ENCODE measurements around the gene KRT10. TPM values are rescaled to one million over a fixed set of nuclear protein-coding genes. Genes with fewer than 3 reads are reported as not detected.

Gene KRT10
- polyA plus RNA-seq, 1 donor (not counting 4 experiments of a cell fraction or from before 2014, with no cell fraction given) = 67.9 TPM

DNA sequence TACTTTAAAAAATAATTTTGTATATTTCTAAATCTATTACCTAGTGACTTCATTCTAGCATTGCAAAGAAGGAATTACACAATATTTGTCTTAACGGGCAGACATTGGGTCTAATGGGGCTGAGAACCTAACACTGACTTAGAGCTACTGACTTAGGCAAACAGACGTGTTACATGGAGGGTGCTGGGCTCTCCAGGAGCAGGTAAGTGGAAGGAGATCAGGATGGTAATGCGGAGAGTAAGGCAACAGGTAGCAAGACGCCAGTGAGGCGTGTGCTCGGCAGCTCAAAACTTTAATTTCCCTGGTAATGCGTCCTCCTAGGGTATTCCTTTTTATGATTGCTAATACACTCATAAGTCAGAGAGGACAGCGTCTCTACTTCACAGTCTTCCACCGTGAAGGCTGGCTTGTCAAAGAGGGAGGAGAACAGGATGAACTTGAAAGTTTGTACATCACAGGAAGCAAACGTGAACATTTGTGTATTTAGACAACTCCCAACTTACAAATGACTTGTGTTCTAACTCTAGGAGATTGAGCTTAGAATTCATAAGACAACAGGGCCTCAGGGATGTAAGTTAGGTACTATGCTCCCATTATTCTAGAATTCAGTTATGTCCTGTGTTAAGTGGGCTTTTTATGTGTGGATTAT, 27.3 kb downstream of the KRT10 start:
- H4K20me1 ChIP-seq (ENCODE audit: control insufficient read depth, extremely low read depth, insufficient read depth, low read length) = no peaks in the 10 kb centered on the region
- H3K4me2 ChIP-seq (ENCODE audit: control insufficient read depth, extremely low read depth, insufficient read depth, low read depth, low read length) = no peak overlapping the region
- H3K79me2 ChIP-seq (ENCODE audit: control insufficient read depth, insufficient read depth, low read length) = no peaks in the 10 kb centered on the region
- no peaks in the 10 kb centered on the region for H3K4me1 ChIP-seq (ENCODE audit: control insufficient read depth, extremely low read depth, insufficient read depth, low read length)
- no peak overlapping the region for H2AFZ ChIP-seq (ENCODE audit: control insufficient read depth, low read length)
- H3K9me1 ChIP-seq (ENCODE audit: control insufficient read depth, extremely low read depth, insufficient read depth, low read length) = no peaks in the 10 kb centered on the region
- H3K27ac ChIP-seq (ENCODE audit: control insufficient read depth, insufficient read depth, low read length) = no peak overlapping the region
- dilution Hi-C loops (cut with MboI; ENCODE audit: extremely low pct_ligation_motif_present, low sequenced_read_pairs) = no loop called here
- no peak for DNase-seq (ENCODE audit: low read depth, low spot score)
- no peaks in the 10 kb centered on the region for H3K36me3 ChIP-seq (ENCODE audit: control insufficient read depth in 2 of 2, extremely low read depth in 1 of 2, insufficient read depth in 2 of 2, low read length in 2 of 2)
- FAIRE-seq = no peak
- H3K9me3 ChIP-seq (ENCODE audit: control insufficient read depth, low read depth, low read length) = no peaks in the 10 kb centered on the region
- no peak for TF ChIP-seq EZH2 (IDR thresholded peaks at IDR 0.05; ENCODE audit: low read length)
- TF ChIP-seq, protein P1, sequence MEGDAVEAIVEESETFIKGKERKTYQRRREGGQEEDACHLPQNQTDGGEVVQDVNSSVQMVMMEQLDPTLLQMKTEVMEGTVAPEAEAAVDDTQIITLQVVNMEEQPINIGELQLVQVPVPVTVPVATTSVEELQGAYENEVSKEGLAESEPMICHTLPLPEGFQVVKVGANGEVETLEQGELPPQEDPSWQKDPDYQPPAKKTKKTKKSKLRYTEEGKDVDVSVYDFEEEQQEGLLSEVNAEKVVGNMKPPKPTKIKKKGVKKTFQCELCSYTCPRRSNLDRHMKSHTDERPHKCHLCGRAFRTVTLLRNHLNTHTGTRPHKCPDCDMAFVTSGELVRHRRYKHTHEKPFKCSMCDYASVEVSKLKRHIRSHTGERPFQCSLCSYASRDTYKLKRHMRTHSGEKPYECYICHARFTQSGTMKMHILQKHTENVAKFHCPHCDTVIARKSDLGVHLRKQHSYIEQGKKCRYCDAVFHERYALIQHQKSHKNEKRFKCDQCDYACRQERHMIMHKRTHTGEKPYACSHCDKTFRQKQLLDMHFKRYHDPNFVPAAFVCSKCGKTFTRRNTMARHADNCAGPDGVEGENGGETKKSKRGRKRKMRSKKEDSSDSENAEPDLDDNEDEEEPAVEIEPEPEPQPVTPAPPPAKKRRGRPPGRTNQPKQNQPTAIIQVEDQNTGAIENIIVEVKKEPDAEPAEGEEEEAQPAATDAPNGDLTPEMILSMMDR (optimal IDR thresholded peaks at IDR 0.05 in 1 of 3, IDR thresholded peaks at IDR 0.05 in 1 of 3, conservative IDR thresholded peaks at IDR 0.05 in 1 of 3; ENCODE audit: extremely low read depth in 1 of 3, insufficient read depth in 2 of 3, low read length in 3 of 3) = no peak
- peaks cover 28% of the 10 kb centered on the region for H3K27me3 ChIP-seq (ENCODE audit: control insufficient read depth, extremely low read depth, insufficient read depth, low read length)
- H3K4me3 ChIP-seq (ENCODE audit: control insufficient read depth in 2 of 3, extremely low read depth in 1 of 3, insufficient read depth in 2 of 3, low read depth in 1 of 3, low read length in 3 of 3) = no peak overlapping the region
- no peak overlapping the region for H3K9ac ChIP-seq (ENCODE audit: control insufficient read depth, extremely low read depth, insufficient read depth, low read length)

DNA sequence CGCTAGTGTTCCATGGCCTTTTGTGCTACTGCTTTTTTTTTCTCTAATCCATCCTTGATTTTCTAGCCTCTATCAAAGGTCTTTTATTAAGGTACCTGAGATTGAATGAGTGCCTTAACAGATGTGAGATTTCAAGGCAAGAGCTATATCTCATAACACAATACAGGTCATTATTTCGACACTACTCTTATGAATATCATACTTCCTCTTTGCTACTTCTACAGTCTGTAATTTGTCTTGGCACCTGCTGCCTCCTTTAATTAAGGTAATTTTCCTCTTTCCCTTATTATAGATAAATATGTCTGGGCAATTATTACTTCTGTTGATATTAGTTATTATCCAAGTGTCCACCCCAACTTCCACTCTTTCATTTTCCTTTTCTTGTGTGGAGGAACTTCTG, 27.9 kb downstream of the KRT10 start:
- dilution Hi-C loops (cut with MboI; ENCODE audit: extremely low pct_ligation_motif_present, low sequenced_read_pairs) = no loop called here
- no peak overlapping the region for H3K27ac ChIP-seq (ENCODE audit: control insufficient read depth, insufficient read depth, low read length)
- no peak overlapping the region for H3K9ac ChIP-seq (ENCODE audit: control insufficient read depth, extremely low read depth, insufficient read depth, low read length)
- no peak overlapping the region for H3K4me3 ChIP-seq (ENCODE audit: control insufficient read depth in 2 of 3, extremely low read depth in 1 of 3, insufficient read depth in 2 of 3, low read depth in 1 of 3, low read length in 3 of 3)
- no peaks in the 10 kb centered on the region for H3K9me1 ChIP-seq (ENCODE audit: control insufficient read depth, extremely low read depth, insufficient read depth, low read length)
- H3K27me3 ChIP-seq (ENCODE audit: control insufficient read depth, extremely low read depth, insufficient read depth, low read length) = peaks cover 25% of the 10 kb centered on the region
- no peaks in the 10 kb centered on the region for H3K36me3 ChIP-seq (ENCODE audit: control insufficient read depth in 2 of 2, extremely low read depth in 1 of 2, insufficient read depth in 2 of 2, low read length in 2 of 2)
- H3K4me1 ChIP-seq (ENCODE audit: control insufficient read depth, extremely low read depth, insufficient read depth, low read length) = no peaks in the 10 kb centered on the region
- H4K20me1 ChIP-seq (ENCODE audit: control insufficient read depth, extremely low read depth, insufficient read depth, low read length) = no peaks in the 10 kb centered on the region
- no peaks in the 10 kb centered on the region for H3K9me3 ChIP-seq (ENCODE audit: control insufficient read depth, low read depth, low read length)
- no peak overlapping the region for H3K4me2 ChIP-seq (ENCODE audit: control insufficient read depth, extremely low read depth, insufficient read depth, low read depth, low read length)
- no peak for TF ChIP-seq EZH2 (IDR thresholded peaks at IDR 0.05; ENCODE audit: low read length)
- TF ChIP-seq, protein P1 (optimal IDR thresholded peaks at IDR 0.05 in 1 of 3, IDR thresholded peaks at IDR 0.05 in 1 of 3, conservative IDR thresholded peaks at IDR 0.05 in 1 of 3; ENCODE audit: extremely low read depth in 1 of 3, insufficient read depth in 2 of 3, low read length in 3 of 3) = no peak
- no peak for FAIRE-seq
- no peak for DNase-seq (ENCODE audit: low read depth, low spot score)
- H2AFZ ChIP-seq (ENCODE audit: control insufficient read depth, low read length) = no peak overlapping the region
- H3K79me2 ChIP-seq (ENCODE audit: control insufficient read depth, insufficient read depth, low read length) = no peaks in the 10 kb centered on the region

All from keratinocyte (primary cell).